B cell (primary cell): ENCODE measurements around the gene GPR146. TPM values are rescaled to one million over a fixed set of nuclear protein-coding genes. Genes with fewer than 3 reads are reported as not detected.

ENCODE experiments used
- ATAC-seq: fragments of 200-7000 bp; cut with Tn5 transposase; one replicate; pipeline ENCODE4 v1.10.0; 2021; ENCODE audit warnings: low read depth, mild to moderate bottlenecking, moderate number of reproducible peaks, moderate library complexity
- CTCF ChIA-PET: fragments of 350-600 bp; sonication (Branson Sonifier 250); formaldehyde crosslinking; loops from one replicate; lab custom pipeline; 2021; ENCODE audit warnings: antibody characterized with exemption, inconsistent platforms; lab: Charles Lee
- POLR2A ChIA-PET: fragments of 350-600 bp; sonication (Branson Sonifier 250); formaldehyde crosslinking; loops from one replicate; lab custom pipeline; 2021; ENCODE audit warnings: antibody characterized with exemption; lab: Charles Lee
- DNase-seq: peaks from one replicate; pipeline ENCODE4 v3.0.0; 2013
- H2AFZ ChIP-seq: 2 replicates; pipeline ENCODE4 v1.6.1; 2012; ENCODE audit warnings: mild to moderate bottlenecking, low read depth, low read length; ENCODE audit not compliant: insufficient read depth, poor library complexity, severe bottlenecking
- H3K27ac ChIP-seq, 2 donors: 1 replicate in 1 of 2; 2 replicates in 1 of 2; pipeline ENCODE4 v1.5.1; 2012 to 2013; ENCODE audit warnings: low read length in 2 of 2, mild to moderate bottlenecking in 2 of 2, moderate library complexity in 1 of 2
- H3K27me3 ChIP-seq, 4 experiments: fragments of 200-600 bp in 1 of 4; sonication (generic) in 1 of 4; replicated peaks in 1 of 4; 1 replicate in 2 of 4; 2 replicates in 2 of 4; pipeline versions ENCODE4 v1.6.1 to v1.7.0; 2013 to 2016; ENCODE audit warnings: low read length in 3 of 4, mild to moderate bottlenecking in 2 of 4, mixed read lengths in 1 of 4, moderate library complexity in 1 of 4; ENCODE audit not compliant: insufficient read depth in 4 of 4, control insufficient read depth in 3 of 4; ENCODE audit errors: control extremely low read depth in 1 of 4
- H3K36me3 ChIP-seq, 2 experiments: replicated peaks in 1 of 2; 1 replicate in 1 of 2; 2 replicates in 1 of 2; pipeline versions ENCODE4 v1.6.1 to v1.7.1; 2013; ENCODE audit warnings: low read length in 1 of 2; ENCODE audit not compliant: insufficient read depth in 2 of 2, control insufficient read depth in 1 of 2; ENCODE audit errors: control extremely low read depth in 1 of 2, extremely low read depth in 1 of 2
- H3K4me1 ChIP-seq, 2 donors: fragments of 200-600 bp in 1 of 2; sonication (generic) in 1 of 2; 1 replicate in 1 of 2; 2 replicates in 1 of 2; pipeline versions ENCODE4 v1.5.1 to v1.6.1; 2013 to 2017; ENCODE audit warnings: low read length in 2 of 2; ENCODE audit not compliant: control insufficient read depth in 2 of 2, insufficient read depth in 2 of 2
- H3K4me2 ChIP-seq: replicated peaks from 2 replicates; pipeline ENCODE3; 2012; ENCODE audit warnings: mild to moderate bottlenecking, low read depth, low read length; ENCODE audit not compliant: poor library complexity, severe bottlenecking
- H3K4me3 ChIP-seq, 5 experiments: fragments of 200-600 bp in 1 of 5; sonication (generic) in 1 of 5; 1 replicate in 3 of 5; 2 replicates in 2 of 5; pipeline versions ENCODE4 v1.5.1 to v1.7.0; 2011 to 2016; ENCODE audit warnings: low read length in 4 of 5, mild to moderate bottlenecking in 4 of 5, low read depth in 2 of 5, control low read depth in 1 of 5, moderate library complexity in 1 of 5; ENCODE audit not compliant: insufficient read depth in 1 of 5; ENCODE audit errors: control extremely low read depth in 1 of 5, extremely low read depth in 1 of 5
- H3K79me2 ChIP-seq: fragments of 200-600 bp; sonication (generic); one replicate; pipeline ENCODE4 v1.6.0; 2016; ENCODE audit warnings: low read length; ENCODE audit not compliant: control insufficient read depth, insufficient read depth
- H3K9ac ChIP-seq: fragments of 200-600 bp; sonication (generic); 2 replicates; pipeline ENCODE4 v1.6.1; 2017; ENCODE audit warnings: mild to moderate bottlenecking, low read length, moderate library complexity
- H3K9me3 ChIP-seq, 3 donors: one replicate each; pipeline versions ENCODE4 v1.6.1 to v1.7.1; 2013; ENCODE audit warnings: low read length in 2 of 3; ENCODE audit not compliant: control insufficient read depth in 2 of 3, insufficient read depth in 1 of 3; ENCODE audit errors: control extremely low read depth in 1 of 3
- H4K20me1 ChIP-seq: 2 replicates; pipeline ENCODE4 v1.6.0; 2012; ENCODE audit warnings: mild to moderate bottlenecking, low read length; ENCODE audit not compliant: insufficient read depth, control insufficient read depth, poor library complexity, severe bottlenecking
- H3K27ac Mint-ChIP-seq: one replicate; pipeline ENCODE4 v1.8.0; 2021; ENCODE audit warnings: mixed read lengths
- H3K27me3 Mint-ChIP-seq: one replicate; pipeline ENCODE4 v1.8.0; 2021; ENCODE audit warnings: mixed read lengths
- H3K4me1 Mint-ChIP-seq: one replicate; pipeline ENCODE4 v1.8.0; 2021; ENCODE audit warnings: mixed read lengths
- H3K4me3 Mint-ChIP-seq: one replicate; pipeline ENCODE4 v1.8.0; 2021; ENCODE audit warnings: mixed read lengths
- H3K9me3 Mint-ChIP-seq: one replicate; pipeline ENCODE4 v1.8.0; 2022; ENCODE audit warnings: mixed read lengths; ENCODE audit not compliant: insufficient read depth
- EZH2 ChIP-seq: IDR thresholded peaks from 2 replicates; pipeline ENCODE4 v1.6.1; 2012; ENCODE audit warnings: borderline replicate concordance, low read depth, mild to moderate bottlenecking, moderate library complexity, low read length; ENCODE audit not compliant: insufficient read depth, poor library complexity, severe bottlenecking
- WGBS: methylation state at CpG from one replicate; pipeline ENCODE4 v1.1.5; 2013; ENCODE audit warnings: missing lambda C conversion rate; ENCODE audit not compliant: insufficient coverage; 5-methylcytosine and 5-hydroxymethylcytosine counted together
- intact Hi-C: fragments of 100-400 bp; cut with micrococcal nuclease; formaldehyde crosslinking; loops from one replicate; pipeline ENCODE4 v1.10.0; 2022
- polyA plus RNA-seq: library from polyadenylated mRNA; depleted of rRNA; stranded (reverse); fragments of >200 nt; gene quantifications from 2 replicates; pipeline ENCODE4 v1.2.3, GENCODE V29; 2012
- total RNA-seq, 2 donors: library from RNA; stranded (reverse); fragments of 120-200 nt in 1 of 2; gene quantifications; 1 replicate in 1 of 2; 2 replicates in 1 of 2; pipeline versions ENCODE4 v1.2.3 to v1.2.4, GENCODE V29; 2013 to 2022
- TF ChIP-seq, protein P1 (sequence below): fragments of 200-600 bp; IDR thresholded peaks from one replicate; pipeline ENCODE4 v1.8.0; 2022; ENCODE audit warnings: antibody characterized with exemption, mild to moderate bottlenecking

The GPR146 gene
- total and polyA plus RNA-seq, 2 donors (not counting 1 experiment from before 2014, with no cell fraction given) = 4.2 to 45.4 TPM

DNA sequence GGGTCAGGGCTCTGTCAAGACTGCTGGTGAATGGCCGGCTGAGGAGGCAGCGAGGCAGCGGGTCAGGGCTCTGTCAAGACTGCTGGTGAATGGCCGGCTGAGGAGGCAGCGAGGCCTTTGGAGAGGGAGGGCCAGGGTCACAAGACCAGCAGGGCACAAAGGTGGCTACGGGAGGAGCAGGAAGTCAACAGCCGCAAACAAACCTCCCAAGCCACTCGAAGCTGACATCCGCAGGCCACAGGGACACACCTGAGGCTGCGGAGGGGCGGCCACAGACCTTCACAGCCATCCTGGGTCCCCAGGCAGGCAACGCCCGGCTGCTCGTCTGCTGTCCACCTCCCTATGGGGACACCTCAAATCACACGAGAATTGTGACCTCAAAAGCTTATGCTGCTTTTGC is 34.6 kb downstream of the GPR146 start:
- peaks cover 6% of the 10 kb centered on the region for H4K20me1 ChIP-seq
- no peaks in the 10 kb centered on the region for H3K79me2 ChIP-seq
- H3K4me3 Mint-ChIP-seq = no peak overlapping the region
- DNase-seq (no peak), ATAC-seq (no peak)
- H3K27me3 ChIP-seq = no peaks in the 10 kb centered on the region
- H3K4me1 ChIP-seq = no peaks in the 10 kb centered on the region
- H3K27ac Mint-ChIP-seq = no peak overlapping the region
- no peaks in the 10 kb centered on the region for H3K36me3 ChIP-seq
- H3K27ac ChIP-seq = no peak overlapping the region
- H3K9me3 ChIP-seq = no peaks in the 10 kb centered on the region
- H3K9me3 Mint-ChIP-seq = no peaks in the 10 kb centered on the region
- H3K4me2 ChIP-seq = no peak overlapping the region
- H3K27me3 Mint-ChIP-seq = peaks cover 3% of the 10 kb centered on the region
- intact Hi-C loops = no loop called here
- ChIA-PET CTCF (interaction anchor here (1.8 kb wide), 1 partner anchor 13 kb away, joined by 7 read pairs; no protein-coding TSS in a partner anchor), POLR2A (no interaction called here)
- no peak overlapping the region for H3K9ac ChIP-seq
- peaks cover 3% of the 10 kb centered on the region for H3K4me1 Mint-ChIP-seq
- TF ChIP-seq, protein P1, sequence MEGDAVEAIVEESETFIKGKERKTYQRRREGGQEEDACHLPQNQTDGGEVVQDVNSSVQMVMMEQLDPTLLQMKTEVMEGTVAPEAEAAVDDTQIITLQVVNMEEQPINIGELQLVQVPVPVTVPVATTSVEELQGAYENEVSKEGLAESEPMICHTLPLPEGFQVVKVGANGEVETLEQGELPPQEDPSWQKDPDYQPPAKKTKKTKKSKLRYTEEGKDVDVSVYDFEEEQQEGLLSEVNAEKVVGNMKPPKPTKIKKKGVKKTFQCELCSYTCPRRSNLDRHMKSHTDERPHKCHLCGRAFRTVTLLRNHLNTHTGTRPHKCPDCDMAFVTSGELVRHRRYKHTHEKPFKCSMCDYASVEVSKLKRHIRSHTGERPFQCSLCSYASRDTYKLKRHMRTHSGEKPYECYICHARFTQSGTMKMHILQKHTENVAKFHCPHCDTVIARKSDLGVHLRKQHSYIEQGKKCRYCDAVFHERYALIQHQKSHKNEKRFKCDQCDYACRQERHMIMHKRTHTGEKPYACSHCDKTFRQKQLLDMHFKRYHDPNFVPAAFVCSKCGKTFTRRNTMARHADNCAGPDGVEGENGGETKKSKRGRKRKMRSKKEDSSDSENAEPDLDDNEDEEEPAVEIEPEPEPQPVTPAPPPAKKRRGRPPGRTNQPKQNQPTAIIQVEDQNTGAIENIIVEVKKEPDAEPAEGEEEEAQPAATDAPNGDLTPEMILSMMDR = no peak
- no peak for TF ChIP-seq EZH2
- H3K4me3 ChIP-seq = no peak overlapping the region
- H2AFZ ChIP-seq = no peak overlapping the region
- 93% methylated on average over 15 of the region's 15 CpGs for WGBS

DNA sequence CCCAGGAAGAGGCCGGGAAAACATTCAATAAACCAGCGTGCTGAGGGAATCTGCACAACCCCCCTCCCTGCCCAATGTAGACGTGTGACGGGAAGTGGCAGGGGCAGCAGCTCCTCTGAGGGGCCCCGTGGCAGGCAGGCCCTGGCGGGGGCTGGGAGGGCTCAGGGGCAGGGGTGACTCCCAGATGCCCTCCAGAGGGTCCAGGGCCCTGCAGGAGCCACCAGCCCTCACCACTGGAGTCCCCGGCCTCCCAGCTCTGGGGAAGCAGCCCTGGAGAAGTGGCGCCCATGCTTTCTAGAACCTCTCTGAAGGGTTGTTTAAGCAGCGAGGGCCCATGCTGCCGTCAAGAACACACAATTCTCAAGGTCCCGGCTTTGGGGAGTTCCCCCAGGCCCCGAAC is 35.2 kb downstream of the GPR146 start:
- H3K9me3 Mint-ChIP-seq = no peaks in the 10 kb centered on the region
- no peak overlapping the region for H3K27ac Mint-ChIP-seq
- 92% methylated on average over 12 of the region's 12 CpGs for WGBS
- Histone ChIP-seq H3K9me3 (no peaks in the 10 kb centered on the region), H3K9ac (no peak overlapping the region), H3K36me3 (no peaks in the 10 kb centered on the region), H3K27ac (no peak overlapping the region), H3K27me3 (no peaks in the 10 kb centered on the region), H3K79me2 (no peaks in the 10 kb centered on the region), H4K20me1 (peaks cover 6% of the 10 kb centered on the region), H3K4me1 (peaks cover 0 to 3% of the 10 kb centered on the region in 2 donors), H3K4me2 (no peak overlapping the region), H3K4me3 (no peak overlapping the region), H2AFZ (no peak overlapping the region)
- peaks cover 6% of the 10 kb centered on the region for H3K4me1 Mint-ChIP-seq
- no peaks in the 10 kb centered on the region for H3K27me3 Mint-ChIP-seq
- ATAC-seq = no peak
- DNase-seq = no peak
- H3K4me3 Mint-ChIP-seq = no peak overlapping the region
- ChIA-PET POLR2A (no interaction called here), CTCF (interaction anchor here (2.4 kb wide), 1 partner anchor 86 kb away, joined by 13 read pairs; no protein-coding TSS in a partner anchor)
- TF ChIP-seq, protein P1 = no peak
- TF ChIP-seq EZH2 = no peak
- intact Hi-C loops = no loop called here
